Measurements from ENCODE around the gene POLR2J2. TPM values are rescaled to one million over a fixed set of nuclear protein-coding genes. Genes with fewer than 3 reads are reported as not detected.
A peak's percentile ranks its signal among the peaks of the same experiment; 100 is the strongest.
"Not testable (repeated sequence)": the region's sequence is repeated elsewhere in the genome, so short reads cannot be mapped to it uniquely, and the experiment has no call there.

Gene POLR2J2
- 10 to 100 TPM in 2 of 6 donors, 1 to 10 TPM in 4; 2.1 to 24.3 (median 5.6) TPM for total RNA-seq

- WGBS, 2 donors, result no CpG with 5 or more reads among the region's 63 CpGs
- H3K36me3 ChIP-seq, H3K27me3 ChIP-seq, H3K4me1 ChIP-seq, H3K9me3 ChIP-seq: not testable (repeated sequence)
- DNase-seq (peak; percentile 71 to 93), ATAC-seq (ENCODE audit: low FRiP score in 2 of 2) (peak; percentile 63 to 89)
- H3K27ac ChIP-seq, result peak within 1 kb of the TSS in 1 of 4 donors; percentile 69
- peak within 1 kb of the TSS in 3 of 4 donors; percentile 39 to 50 (median 43) for H3K4me3 ChIP-seq
- peak in 1 of 4 donors; percentile 20 for TF ChIP-seq POLR2A (IDR thresholded peaks at IDR 0.05)
- TF ChIP-seq POLR2AphosphoS5 (IDR thresholded peaks at IDR 0.05), result peak in 1 of 2 donors; percentile 41
Measured at GRCh38 chr7:102671166-102671955, at the start of gene POLR2J2. TSS of gene POLR2J2 (minus strand) at chr7:102671663. CDS start at chr7:102671601, 62 bp downstream.

DNA sequence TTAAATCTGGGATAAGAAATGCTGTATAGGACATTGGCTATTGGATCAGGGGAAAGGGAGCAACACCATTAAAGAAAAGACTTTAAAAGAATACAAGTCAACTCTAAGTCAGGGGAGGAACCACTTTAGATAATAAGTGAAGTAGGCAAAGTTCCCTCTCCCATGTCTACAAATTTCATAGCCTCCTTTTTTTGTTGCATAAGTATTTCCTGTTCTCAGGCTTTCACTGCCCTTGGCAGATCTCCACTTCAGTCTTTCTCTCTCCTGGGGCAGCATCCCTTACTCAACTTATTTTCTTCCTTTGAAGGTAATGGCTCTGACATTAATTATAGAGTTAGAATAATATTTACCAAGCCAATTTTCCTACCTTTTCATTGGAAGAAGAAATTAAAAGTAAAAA is 47.0 kb upstream of the POLR2J2 start:
- ATAC-seq (ENCODE audit: low FRiP score in 2 of 2), result not testable (repeated sequence)

GRCh38 chr7:102715718-102716117 is 44.3 kb upstream of the POLR2J2 start:
- H3K36me3 ChIP-seq, H3K4me3 ChIP-seq, H3K4me1 ChIP-seq, DNase-seq, H3K9me3 ChIP-seq, H3K27ac ChIP-seq, H3K27me3 ChIP-seq: not testable (repeated sequence)
- 40 to 79% methylated on average over 2 to 3 of the region's 3 CpGs for WGBS, 2 donors
- ATAC-seq (ENCODE audit: low FRiP score in 2 of 2), result peak; percentile 45 to 51

More for the DNA sequence above, 47.0 kb upstream of the POLR2J2 start:
- H3K4me1 ChIP-seq, H3K36me3 ChIP-seq, H3K9me3 ChIP-seq, DNase-seq, H3K27me3 ChIP-seq, H3K4me3 ChIP-seq, H3K27ac ChIP-seq: not testable (repeated sequence)

DNA sequence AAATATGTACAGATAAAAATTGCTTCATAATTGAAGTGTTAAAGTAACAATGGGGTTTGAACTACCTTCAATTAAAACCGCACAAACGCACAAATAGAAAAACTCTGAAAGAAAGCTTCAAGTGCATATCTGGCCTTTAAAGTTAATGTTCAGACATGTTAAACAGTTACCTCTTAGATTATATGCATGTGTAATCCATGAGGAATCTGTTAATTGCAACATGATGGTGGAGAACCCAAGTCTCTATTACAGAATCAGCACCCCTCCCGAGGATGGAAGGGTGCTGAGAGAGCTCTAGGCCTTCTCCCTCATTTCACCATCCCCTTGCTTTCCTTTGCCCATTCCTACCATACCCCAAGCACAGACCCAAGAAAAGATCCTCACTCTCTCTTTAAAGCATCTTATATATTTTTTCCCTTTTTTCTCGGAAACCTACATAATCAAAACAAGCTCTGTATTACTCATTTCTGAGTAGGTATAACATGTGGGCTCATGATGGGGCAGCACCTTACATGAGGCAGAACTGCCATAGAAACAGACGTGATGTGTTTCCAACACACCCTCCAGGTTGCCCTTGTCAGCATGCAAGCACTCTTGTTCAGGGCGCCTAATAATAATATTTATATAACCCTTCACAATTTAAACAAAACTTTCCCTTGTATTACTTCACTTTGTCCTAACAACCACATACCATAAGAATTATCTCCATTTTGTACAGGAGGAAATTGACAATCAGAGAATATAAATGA is 43.5 kb upstream of the POLR2J2 start:
- not testable (repeated sequence) for ATAC-seq (ENCODE audit: low FRiP score in 2 of 2); DNase-seq; H3K4me1 ChIP-seq; H3K36me3 ChIP-seq; H3K4me3 ChIP-seq; H3K27me3 ChIP-seq; H3K9me3 ChIP-seq; H3K27ac ChIP-seq
- 57 to 74% methylated on average over 3 to 5 of the region's 6 CpGs for WGBS, 2 donors

- not testable (repeated sequence) for H3K27ac ChIP-seq; H3K4me1 ChIP-seq; H3K36me3 ChIP-seq; DNase-seq; H3K4me3 ChIP-seq; H3K27me3 ChIP-seq; H3K9me3 ChIP-seq; ATAC-seq (ENCODE audit: low FRiP score in 2 of 2)
- no CpG with 5 or more reads among the region's 1 CpG for WGBS, 2 donors
Measured at GRCh38 chr7:102713691-102714080, 42.2 kb upstream of the POLR2J2 start.

DNA sequence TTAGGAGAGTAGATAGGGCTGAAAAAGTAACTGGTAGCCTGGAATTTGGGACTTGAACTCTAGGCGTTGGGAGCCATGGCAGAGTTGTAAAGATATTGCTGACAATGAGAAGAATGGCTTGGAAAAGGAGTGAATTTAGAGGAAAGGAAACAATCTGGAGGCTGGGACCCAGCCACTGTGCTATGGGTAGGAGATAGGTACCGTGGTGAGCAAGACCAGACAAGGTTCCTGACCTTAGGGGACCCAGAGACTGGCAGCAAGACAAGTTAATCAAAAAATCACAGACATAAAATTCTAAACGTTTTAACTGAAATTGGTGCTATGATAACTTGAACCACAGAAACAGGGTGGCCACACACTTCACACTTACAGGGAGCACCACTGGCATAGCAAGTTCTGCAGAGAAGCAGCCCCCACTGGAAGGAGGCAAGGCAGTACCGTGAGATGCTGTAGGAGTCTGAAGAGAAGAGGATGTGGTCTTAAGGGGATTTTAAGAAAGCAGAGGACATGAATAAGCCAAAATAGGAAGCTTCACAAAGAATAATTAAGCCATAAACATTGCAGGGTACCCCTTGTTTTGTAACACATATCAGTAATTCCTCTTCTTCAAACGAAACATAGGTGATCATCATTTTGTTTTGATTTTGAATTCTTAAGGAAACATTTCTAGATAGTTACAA is 41.7 kb upstream of the POLR2J2 start:
- 47 to 50% methylated on average over 5 of the region's 5 CpGs for WGBS, 2 donors
- not testable (repeated sequence) for H3K4me3 ChIP-seq; ATAC-seq (ENCODE audit: low FRiP score in 2 of 2); DNase-seq; H3K27me3 ChIP-seq; H3K9me3 ChIP-seq; H3K4me1 ChIP-seq; H3K36me3 ChIP-seq
- peak overlapping the region in 1 of 4 donors; percentile 35 for H3K27ac ChIP-seq

DNA sequence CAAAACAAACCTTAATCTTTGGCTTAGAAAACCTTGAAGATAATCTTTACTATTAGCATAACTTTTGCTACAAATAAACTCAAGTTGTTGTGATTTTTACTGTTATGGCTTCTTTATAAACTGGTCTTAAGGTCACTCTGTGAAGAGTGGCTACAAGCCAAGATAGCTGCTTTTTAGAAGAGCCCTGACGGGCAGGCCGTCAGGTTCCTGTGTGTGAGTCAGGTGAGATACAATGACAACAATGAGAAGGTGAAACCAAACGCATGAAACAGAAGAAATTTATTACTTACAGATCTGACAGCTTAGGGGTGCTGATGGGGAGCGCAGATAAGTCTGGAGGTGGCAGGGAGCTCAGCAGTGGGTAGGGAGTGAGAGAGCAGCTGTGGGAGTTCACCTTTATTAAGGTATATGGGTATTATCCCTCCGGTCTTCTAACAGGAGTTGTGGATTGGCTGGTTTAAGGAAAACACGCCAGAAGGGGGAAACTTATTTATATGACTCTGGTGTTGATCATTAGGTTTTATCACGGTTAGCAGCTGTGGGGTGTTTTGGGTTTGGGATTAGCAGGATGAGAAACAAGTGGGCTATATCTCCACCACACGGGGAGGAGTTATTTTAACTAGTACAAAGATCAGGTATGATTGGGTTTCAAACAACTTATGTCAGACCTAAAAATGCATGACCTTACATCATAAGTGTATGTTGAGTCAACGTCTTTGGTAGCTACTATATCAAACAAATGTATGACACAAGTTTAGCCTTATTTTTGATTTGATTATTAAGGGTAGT is 27.7 kb upstream of the POLR2J2 start:
- not testable (repeated sequence) for H3K4me3 ChIP-seq; H3K4me1 ChIP-seq; ATAC-seq (ENCODE audit: low FRiP score in 2 of 2); H3K36me3 ChIP-seq; H3K9me3 ChIP-seq; H3K27me3 ChIP-seq; DNase-seq; H3K27ac ChIP-seq
- WGBS, 2 donors, result 72 to 74% methylated on average over 9 of the region's 9 CpGs

DNA sequence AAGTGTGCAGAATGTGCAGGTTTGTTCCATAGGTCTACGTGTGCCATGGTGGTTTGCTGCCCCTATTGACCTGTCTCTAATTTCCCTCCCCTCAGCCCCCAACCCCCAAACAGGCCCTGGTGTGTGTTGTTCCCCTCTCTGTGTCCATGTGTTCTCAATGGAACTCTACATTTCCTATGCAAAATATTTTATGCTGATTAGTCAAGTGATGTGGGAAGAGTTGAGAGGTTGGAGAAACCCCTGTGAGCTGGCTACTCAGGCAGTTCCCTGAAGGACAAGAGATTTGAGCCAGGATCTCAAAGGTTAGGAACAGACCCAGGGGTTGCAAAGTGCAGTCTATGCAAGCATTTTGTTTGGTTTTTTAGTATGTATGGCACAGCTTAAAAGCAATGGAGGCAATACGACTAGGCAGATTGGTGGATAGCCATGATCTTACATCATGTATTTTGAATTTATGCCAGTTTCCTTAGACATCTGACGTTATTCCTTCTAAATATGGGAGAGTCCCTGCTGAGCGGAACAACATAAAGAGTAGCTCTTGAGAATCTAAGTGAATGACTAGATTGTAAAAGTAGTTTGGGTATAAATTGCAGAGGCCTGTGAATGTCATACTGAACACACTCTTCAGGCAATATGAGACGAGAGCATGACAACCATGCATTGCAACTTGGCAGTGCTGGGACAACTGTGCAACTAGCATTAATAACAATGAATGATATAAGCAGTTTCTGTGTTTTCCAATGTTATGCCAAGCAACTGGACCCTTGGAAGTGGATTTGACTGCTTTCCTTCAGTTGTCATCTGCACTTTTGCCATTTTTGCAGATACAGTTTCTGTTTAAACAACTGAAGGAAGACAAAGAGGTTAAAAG is 26.4 kb upstream of the POLR2J2 start:
- 73 to 76% methylated on average over 5 of the region's 5 CpGs for WGBS, 2 donors
- not testable (repeated sequence) for H3K27me3 ChIP-seq; ATAC-seq (ENCODE audit: low FRiP score in 2 of 2); H3K4me3 ChIP-seq; H3K4me1 ChIP-seq; H3K9me3 ChIP-seq; H3K36me3 ChIP-seq; H3K27ac ChIP-seq; DNase-seq

DNA sequence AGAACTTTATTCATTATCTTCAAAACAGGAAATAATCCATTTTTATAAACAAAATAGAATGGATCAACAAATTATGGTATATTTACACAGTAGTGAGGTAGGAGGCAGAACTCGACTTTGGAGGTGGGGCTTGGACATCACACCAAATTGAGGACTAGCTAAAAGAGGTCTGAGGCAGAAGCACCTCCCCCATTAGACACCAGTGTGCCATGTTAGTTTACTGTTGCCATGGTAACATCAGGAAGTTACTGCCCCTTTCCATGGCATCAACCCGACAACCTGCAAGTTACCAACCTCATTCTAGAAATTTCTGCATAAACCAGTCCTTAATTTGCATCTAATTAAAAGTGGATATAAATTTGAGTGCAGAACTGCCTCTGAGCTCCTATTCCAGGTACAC is 24.5 kb upstream of the POLR2J2 start:
- WGBS, 2 donors, result 50% methylated on average over 1 of the region's 2 CpGs
- not testable (repeated sequence) for H3K4me1 ChIP-seq; H3K36me3 ChIP-seq; ATAC-seq (ENCODE audit: low FRiP score in 2 of 2); H3K27me3 ChIP-seq; H3K27ac ChIP-seq; H3K9me3 ChIP-seq; DNase-seq; H3K4me3 ChIP-seq

DNA sequence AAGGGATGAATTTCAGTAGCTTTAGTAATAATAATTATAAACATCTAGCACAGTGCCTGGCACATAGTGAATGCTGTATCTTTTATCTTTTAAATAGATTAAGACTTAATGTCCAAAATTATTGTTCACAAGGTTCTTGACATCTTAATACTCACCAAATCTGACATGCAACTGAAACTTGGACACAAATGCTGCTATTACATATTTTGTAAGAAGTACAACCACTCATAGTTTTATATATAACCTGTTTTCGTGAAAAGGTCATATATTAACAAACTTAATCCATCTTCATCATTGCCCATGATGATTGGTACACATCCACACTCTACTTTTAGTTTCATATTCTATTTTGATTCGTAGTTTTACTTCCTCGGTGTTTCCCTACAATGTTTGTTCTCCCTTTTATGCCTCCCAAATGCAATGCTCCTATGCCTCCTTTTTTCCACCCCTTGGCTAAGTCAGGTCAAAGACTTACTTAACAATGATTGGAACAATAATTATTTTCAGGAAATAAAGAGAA is 23.6 kb upstream of the POLR2J2 start:
- 55 to 65% methylated on average over 1 to 2 of the region's 3 CpGs for WGBS, 2 donors

GRCh38 chr7:102694008-102694407 is 22.5 kb upstream of the POLR2J2 start:
- not testable (repeated sequence) for H3K36me3 ChIP-seq; DNase-seq; H3K9me3 ChIP-seq; H3K4me3 ChIP-seq; H3K4me1 ChIP-seq; H3K27me3 ChIP-seq; H3K27ac ChIP-seq; ATAC-seq (ENCODE audit: low FRiP score in 2 of 2)
- WGBS, 2 donors, result 65 to 74% methylated on average over 2 of the region's 2 CpGs

More for the DNA sequence above, 23.6 kb upstream of the POLR2J2 start:
- H3K36me3 ChIP-seq; ATAC-seq (ENCODE audit: low FRiP score in 2 of 2); DNase-seq; H3K4me1 ChIP-seq; H3K9me3 ChIP-seq; H3K27ac ChIP-seq; H3K27me3 ChIP-seq; H3K4me3 ChIP-seq: not testable (repeated sequence)

Data from upper lobe of left lung (tissue), 6 donors.